Glomerular endothelial cell (primary cell): ENCODE measurements around the gene SRCAP. TPM values are rescaled to one million over a fixed set of nuclear protein-coding genes. Genes with fewer than 3 reads are reported as not detected.
A peak's percentile ranks its signal among the peaks of the same experiment; 100 is the strongest.

ENCODE experiments used
- DNase-seq: peaks from one replicate; pipeline ENCODE4 v3.0.0-alpha.2; 2011; ENCODE audit warnings: low read depth, low spot score; ENCODE audit errors: extremely low read depth
- total RNA-seq: library from RNA; depleted of rRNA; stranded (reverse); fragments of >200 nt; gene quantifications from 2 replicates; pipeline ENCODE4 v1.2.3, GENCODE V29; 2015

SRCAP gene
- total RNA-seq = 19.8 and 49.5 TPM in 2 replicates

GRCh38 chr16:30698816-30699614 is at the start of gene SRCAP:
Gene SRCAP (plus strand): TSS chr16:30699171. CDS start chr16:30700825, 1,654 bp downstream.
- DNase-seq = no peak

GRCh38 chr16:30649725-30650368 is 49.1 kb upstream of the SRCAP start:
- no peak for DNase-seq

- peak; percentile 97 for DNase-seq
These were observed 48.4 kb upstream of the SRCAP start, which contains the start of gene PRR14 for GRCh38 chr16:30650369-30651123. Gene PRR14 (plus strand): TSS chr16:30650960. CDS start chr16:30651646, 686 bp downstream.

GRCh38 chr16:30651124-30652004 is 47.6 kb upstream of the SRCAP start:
- no peak for DNase-seq

DNA sequence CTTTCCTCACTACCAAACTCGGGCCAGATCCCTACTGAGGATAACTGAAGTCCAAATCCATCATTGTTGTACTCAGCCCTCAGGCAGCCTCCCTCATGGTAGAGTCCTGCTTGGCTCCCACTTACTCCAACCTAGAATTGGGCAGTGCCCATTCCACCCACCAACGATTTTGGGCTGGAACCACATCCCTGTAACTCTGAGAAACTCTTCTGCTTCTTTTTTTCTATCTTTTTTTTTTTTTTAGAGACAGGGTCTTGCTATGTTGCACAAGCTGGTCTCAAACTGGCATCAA is 47.0 kb upstream of the SRCAP start:
- no peak for DNase-seq

- no peak for DNase-seq
These were observed 46.3 kb upstream of the SRCAP start for GRCh38 chr16:30652718-30653117.

DNA sequence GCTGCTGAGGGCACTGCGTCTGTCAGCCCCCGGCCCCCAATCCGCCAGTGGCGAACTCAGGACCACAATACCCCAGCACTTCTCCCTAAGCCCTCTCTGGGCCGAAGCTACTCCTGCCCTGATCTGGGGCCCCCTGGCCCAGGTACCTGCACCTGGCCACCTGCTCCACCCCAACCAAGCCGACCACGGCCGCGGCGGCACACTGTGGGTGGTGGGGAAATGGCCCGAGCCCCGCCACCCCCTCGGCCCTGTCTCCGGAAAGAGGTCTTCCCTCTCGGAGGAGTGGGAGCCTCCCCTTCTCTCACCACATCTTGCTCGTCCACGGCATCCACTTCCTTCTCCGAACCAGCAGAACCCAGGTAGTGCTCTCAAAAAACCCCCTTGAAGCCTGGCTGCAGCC is 44.1 kb upstream of the SRCAP start:
- no peak for DNase-seq

DNA sequence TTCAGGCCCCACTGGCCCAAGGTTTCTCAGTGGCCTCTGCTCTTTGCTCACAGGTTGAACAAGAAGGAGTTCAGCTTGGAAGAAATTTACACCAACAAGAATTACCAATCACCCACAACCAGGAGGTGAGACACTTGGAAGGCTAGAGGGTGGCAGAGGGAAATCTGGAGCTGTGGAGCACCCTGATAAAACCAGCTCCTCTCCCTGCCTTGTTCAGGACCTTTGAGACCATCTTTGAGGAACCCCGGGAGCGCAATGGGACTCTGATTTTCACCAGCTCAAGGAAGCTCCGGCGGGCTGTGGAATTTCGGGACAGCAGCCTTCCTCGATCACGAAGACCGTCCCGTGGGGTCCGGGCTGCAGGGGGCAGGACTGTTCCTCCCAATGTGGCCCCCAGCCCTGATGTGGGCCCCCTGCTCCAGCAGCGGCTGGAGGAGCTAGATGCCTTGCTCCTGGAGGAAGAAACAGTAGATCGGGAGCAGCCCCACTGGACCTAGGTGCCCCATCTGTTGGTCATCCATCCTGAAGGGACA is 43.1 kb upstream of the SRCAP start:
- no peak for DNase-seq

DNA sequence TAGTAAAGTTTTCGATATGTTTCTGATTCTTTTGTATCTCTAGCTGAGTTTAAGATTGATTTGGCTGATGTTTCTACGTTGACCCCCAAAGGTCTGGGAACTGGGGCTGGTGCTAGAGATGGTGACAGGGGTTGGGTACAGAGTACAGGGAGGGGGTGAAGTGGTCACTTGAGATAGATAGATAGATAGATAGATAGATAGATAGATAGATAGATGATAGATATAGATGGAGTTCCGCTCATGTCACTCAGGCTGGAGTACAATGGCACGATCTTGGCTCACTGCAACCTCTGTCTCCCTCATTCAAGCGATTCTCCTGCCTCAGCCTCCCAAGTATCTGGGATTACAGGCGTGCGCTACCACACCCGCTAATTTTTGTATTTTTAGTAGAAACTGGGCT is 42.6 kb upstream of the SRCAP start:
- no peak for DNase-seq

- no peak for DNase-seq
These were observed 41.8 kb upstream of the SRCAP start for GRCh38 chr16:30656974-30657865.

- peak; percentile 98 for DNase-seq
These were observed 40.9 kb upstream of the SRCAP start, which contains the start of gene FBRS for GRCh38 chr16:30657866-30658730. Gene FBRS (plus strand): TSS chr16:30658431. CDS start chr16:30659519, 1,088 bp downstream.

- peak; percentile 70 for DNase-seq
These were observed 40.1 kb upstream of the SRCAP start for GRCh38 chr16:30658731-30659506.

GRCh38 chr16:30659507-30660423 is 39.2 kb upstream of the SRCAP start:
- DNase-seq = no peak

- no peak for DNase-seq
These were observed 38.3 kb upstream of the SRCAP start for GRCh38 chr16:30660424-30661261.

GRCh38 chr16:30662449-30662848 is 36.5 kb upstream of the SRCAP start:
- no peak for DNase-seq

GRCh38 chr16:30663038-30663437 is 35.9 kb upstream of the SRCAP start:
- no peak for DNase-seq
